CD4-positive, CD25-positive, alpha-beta regulatory T cell (primary cell): ENCODE results near the gene ITSN1. TPM values are rescaled to one million over a fixed set of nuclear protein-coding genes. Genes with fewer than 3 reads are reported as not detected.

Experiments
- ATAC-seq, 2 donors: fragments of 150-1000 bp; cut with Tn5 transposase; one replicate each; pipeline ENCODE4 v1.10.0; 2021; ENCODE audit warnings: low read depth in 2 of 2, moderate number of reproducible peaks in 2 of 2, moderate library complexity in 1 of 2
- DNase-seq, 3 donors: peaks; one replicate each; pipeline versions ENCODE4 v3.0.0 to v3.0.0-alpha.2; 2012 to 2022; ENCODE audit warnings: mixed read lengths in 1 of 3
- H3K27ac ChIP-seq: one replicate; pipeline ENCODE4 v1.7.0; 2013; ENCODE audit warnings: mild to moderate bottlenecking, low read length; ENCODE audit not compliant: insufficient read depth, poor library complexity, severe bottlenecking
- H3K27me3 ChIP-seq: one replicate; pipeline ENCODE4 v1.7.0; 2013; ENCODE audit warnings: low read length; ENCODE audit not compliant: control insufficient read depth, insufficient read depth
- H3K36me3 ChIP-seq: one replicate; pipeline ENCODE4 v1.7.0; 2013; ENCODE audit warnings: mild to moderate bottlenecking, low read length, moderate library complexity; ENCODE audit not compliant: control insufficient read depth, insufficient read depth
- H3K4me1 ChIP-seq: 2 replicates; pipeline ENCODE4 v1.7.0; 2013; ENCODE audit warnings: mild to moderate bottlenecking, low read length; ENCODE audit not compliant: insufficient read depth, control insufficient read depth, poor library complexity, severe bottlenecking
- H3K4me3 ChIP-seq: one replicate; pipeline ENCODE4 v1.7.0; 2013; ENCODE audit warnings: low read depth, mild to moderate bottlenecking, low read length, moderate library complexity
- H3K9me3 ChIP-seq, 2 experiments: 1 replicate in 1 of 2; 2 replicates in 1 of 2; pipeline ENCODE4 v1.7.0; 2013; ENCODE audit warnings: low read length in 2 of 2, mild to moderate bottlenecking in 1 of 2, moderate library complexity in 1 of 2; ENCODE audit not compliant: control insufficient read depth in 2 of 2
- H3K27ac Mint-ChIP-seq, 3 donors: one replicate each; pipeline ENCODE4 v1.8.0; 2020 to 2022; ENCODE audit warnings: mild to moderate bottlenecking in 3 of 3, mixed read lengths in 3 of 3, moderate library complexity in 2 of 3
- H3K27me3 Mint-ChIP-seq: one replicate; pipeline ENCODE4 v1.8.0; 2022; ENCODE audit warnings: mild to moderate bottlenecking, mixed read lengths
- H3K36me3 Mint-ChIP-seq: one replicate; pipeline ENCODE4 v1.8.0; 2020; ENCODE audit warnings: mixed read lengths
- H3K4me1 Mint-ChIP-seq, 4 donors: one replicate each; pipeline ENCODE4 v1.8.0; 2020 to 2022; ENCODE audit warnings: mixed read lengths in 4 of 4, mild to moderate bottlenecking in 1 of 4
- H3K4me3 Mint-ChIP-seq, 4 donors: one replicate each; pipeline ENCODE4 v1.8.0; 2020 to 2022; ENCODE audit warnings: mild to moderate bottlenecking in 4 of 4, mixed read lengths in 4 of 4, moderate library complexity in 3 of 4
- H3K9me3 Mint-ChIP-seq, 7 donors: one replicate each; pipeline ENCODE4 v1.8.0; 2020 to 2022; ENCODE audit warnings: mixed read lengths in 7 of 7, mild to moderate bottlenecking in 3 of 7, moderate library complexity in 2 of 7
- polyA plus RNA-seq, 4 donors: library from polyadenylated mRNA; unstranded; fragments of 300-500 nt; fragmentation: Illumina TruSeq; gene quantifications; one replicate each; pipeline ENCODE4 v1.2.3, GENCODE V29; 2021
- total RNA-seq: library from RNA; stranded (reverse); gene quantifications from one replicate; pipeline ENCODE4 v1.2.3, GENCODE V29; 2022

The ITSN1 gene
- total and polyA plus RNA-seq, 5 donors from 2014 or later: 0.17 to 1.1 (median 0.44) TPM

- Histone ChIP-seq H3K4me3 (peak overlapping the region; percentile 69), H3K4me1 (peaks cover 70% of the 10 kb centered on the region), H3K27ac (peak overlapping the region; percentile 100), H3K27me3 (no peaks in the 10 kb centered on the region), H3K36me3 (peaks cover 21% of the 10 kb centered on the region), H3K9me3 (no peaks in the 10 kb centered on the region)
- Mint-ChIP-seq H3K9me3 (peaks cover 0 to 3% (median 0%) of the 10 kb centered on the region in 7 donors), H3K27me3 (no peaks in the 10 kb centered on the region), H3K27ac (peak overlapping the region; percentile 95 to 99 (median 99)), H3K36me3 (peaks cover 26% of the 10 kb centered on the region), H3K4me1 (peaks cover 25 to 91% (median 54%) of the 10 kb centered on the region in 4 donors), H3K4me3 (peak overlapping the region; percentile 13 to 84 (median 77))
- DNase-seq: peak; percentile 87 to 96 (median 91)
- ATAC-seq: peak; percentile 76
Measured at GRCh38 chr21:33947451-33948095, 305.3 kb downstream of the ITSN1 start.

- H3K36me3 Mint-ChIP-seq: peaks cover 24% of the 10 kb centered on the region
Measured at GRCh38 chr21:33948096-33948950, 306.0 kb downstream of the ITSN1 start.

GRCh38 chr21:33948951-33949444 is 306.7 kb downstream of the ITSN1 start:
- H3K27me3 ChIP-seq: no peaks in the 10 kb centered on the region
- H3K4me3 Mint-ChIP-seq: peak overlapping the region; percentile 72 to 84 (median 83)
- peaks cover 0 to 3% (median 0%) of the 10 kb centered on the region in 7 donors for H3K9me3 Mint-ChIP-seq
- peak overlapping the region; percentile 77 for H3K4me3 ChIP-seq
- H3K36me3 ChIP-seq: peaks cover 12% of the 10 kb centered on the region
- peaks cover 81% of the 10 kb centered on the region for H3K4me1 ChIP-seq
- ATAC-seq (no peak), DNase-seq (peak in 1 of 3 donors; percentile 39)
- no peaks in the 10 kb centered on the region for H3K27me3 Mint-ChIP-seq
- peaks cover 25% of the 10 kb centered on the region for H3K36me3 Mint-ChIP-seq
- peak overlapping the region; percentile 100 for H3K27ac ChIP-seq
- peaks cover 27 to 92% (median 52%) of the 10 kb centered on the region in 4 donors for H3K4me1 Mint-ChIP-seq
- peak overlapping the region; percentile 95 to 99 (median 99) for H3K27ac Mint-ChIP-seq
- no peaks in the 10 kb centered on the region for H3K9me3 ChIP-seq

More at GRCh38 chr21:33948096-33948950, 306.0 kb downstream of the ITSN1 start:
- Histone ChIP-seq H3K4me1 (peaks cover 75% of the 10 kb centered on the region), H3K36me3 (peaks cover 17% of the 10 kb centered on the region), H3K27ac (peak overlapping the region; percentile 100), H3K9me3 (no peaks in the 10 kb centered on the region), H3K4me3 (peak overlapping the region; percentile 77), H3K27me3 (no peaks in the 10 kb centered on the region)
- peak; percentile 60 to 66 for ATAC-seq
- Mint-ChIP-seq H3K4me3 (peak overlapping the region; percentile 13 to 84 (median 77)), H3K4me1 (peaks cover 25 to 92% (median 53%) of the 10 kb centered on the region in 4 donors), H3K9me3 (peaks cover 0 to 3% (median 0%) of the 10 kb centered on the region in 7 donors), H3K27me3 (no peaks in the 10 kb centered on the region), H3K27ac (peak overlapping the region; percentile 95 to 99 (median 99))
- DNase-seq: peak; percentile 79 to 98 (median 92)

Other genes with a start within 250 kb of the ITSN1 start
- gene IFNGR2, start 239.1 kb upstream of the ITSN1 start, total RNA-seq: 10.2 TPM
- gene IFNGR2, start 239.1 kb upstream of the ITSN1 start, polyA plus RNA-seq: 10 to 100 TPM; 21.7 to 37.2 (median 24.5) TPM
- gene TMEM50B, start 162.5 kb upstream of the ITSN1 start, total RNA-seq: 84.2 TPM
- 10 to 100 TPM; 60.1 to 63.2 (median 61.6) TPM for gene TMEM50B, start 162.5 kb upstream of the ITSN1 start, polyA plus RNA-seq
- gene DNAJC28, start 150.8 kb upstream of the ITSN1 start, total RNA-seq: 0.17 TPM
- under 1 TPM; 0.33 to 0.78 (median 0.73) TPM for gene DNAJC28, start 150.8 kb upstream of the ITSN1 start, polyA plus RNA-seq
- 44.0 TPM for gene GART, start 100.4 kb upstream of the ITSN1 start, total RNA-seq
- 10 to 100 TPM; 45.5 to 63.9 (median 52.1) TPM for gene GART, start 100.4 kb upstream of the ITSN1 start, polyA plus RNA-seq
- gene SON, start 99.5 kb upstream of the ITSN1 start, total RNA-seq: 358 TPM
- gene SON, start 99.5 kb upstream of the ITSN1 start, polyA plus RNA-seq: 100 to 1,000 TPM; 429 to 518 (median 444) TPM
- 15.2 TPM for gene DONSON, start 53.8 kb upstream of the ITSN1 start, total RNA-seq
- gene DONSON, start 53.8 kb upstream of the ITSN1 start, polyA plus RNA-seq: 1 to 10 TPM; 4.2 to 5.1 (median 4.9) TPM
- gene CRYZL1, start 760 bp upstream of the ITSN1 start, total RNA-seq: 35.7 TPM
- 10 to 100 TPM; 27.2 to 31.9 (median 30.8) TPM for gene CRYZL1, start 760 bp upstream of the ITSN1 start, polyA plus RNA-seq